HepG2 (cell line): Measurements from ENCODE around the gene VGF. TPM values are rescaled to one million over a fixed set of nuclear protein-coding genes. Genes with fewer than 3 reads are reported as not detected.

ENCODE experiments used
- ATAC-seq: fragments of 200-7000 bp; cut with Tn5 transposase; 3 replicates; pipeline ENCODE4 v1.9.1; 2020; ENCODE audit warnings: mild to moderate bottlenecking, moderate library complexity
- BruUV-seq: library from RNA; stranded (reverse); fragments of 400-500 nt; replicated peaks from 2 replicates; lab custom pipeline; 2021; lab: Mats Ljungman, UMichigan
- CTCF ChIA-PET: fragments of 300-600 bp; formaldehyde crosslinking; extraction: SDS; loops from one replicate; lab custom pipeline; 2021; ENCODE audit warnings: low total read pairs, inconsistent platforms, low intra/inter-chr PET ratio; lab: Yijun Ruan, JAX
- POLR2A ChIA-PET: fragments of 350-600 bp; sonication (Branson Sonifier 250); formaldehyde crosslinking; loops from one replicate; lab custom pipeline; 2020; ENCODE audit warnings: antibody characterized with exemption, inconsistent platforms; lab: Yijun Ruan, JAX
- DNase-seq: peaks from one replicate; pipeline ENCODE4 v3.0.0-alpha.2; 2015; ENCODE audit warnings: low spot score
- FAIRE-seq: peaks from 3 replicates; lab custom pipeline; 2011; peaks lifted over from hg19 to GRCh38; lab: Jason Lieb, UNC
- H2AFZ ChIP-seq: one replicate; pipeline ENCODE4 v1.6.1; 2011; ENCODE audit warnings: low read length, inconsistent platforms
- H3K27ac ChIP-seq: fragments of 300-600 bp; 3 replicates; pipeline ENCODE4 v1.8.0; 2011; ENCODE audit warnings: mixed run types, mild to moderate bottlenecking, mixed read lengths, low read length, inconsistent platforms; ENCODE audit not compliant: insufficient read depth; ENCODE audit errors: extremely low read length
- H3K27me3 ChIP-seq, 2 experiments: fragments of 200-600 bp in 1 of 2; 2 replicates in 1 of 2; 3 replicates in 1 of 2; pipeline versions ENCODE4 v1.6.0 to v1.8.0; 2011; ENCODE audit warnings: low read length in 2 of 2, mild to moderate bottlenecking in 2 of 2, moderate library complexity in 2 of 2, inconsistent platforms in 1 of 2; ENCODE audit not compliant: insufficient read depth in 2 of 2, control insufficient read depth in 1 of 2
- H3K36me3 ChIP-seq, 2 experiments: fragments of 200-600 bp in 1 of 2; replicated peaks in 1 of 2; 2 replicates in 1 of 2; 3 replicates in 1 of 2; pipeline versions ENCODE4 v1.5.1 to v1.8.0; 2011; ENCODE audit warnings: low read length in 2 of 2, inconsistent platforms in 1 of 2; ENCODE audit not compliant: insufficient read depth in 2 of 2, control insufficient read depth in 1 of 2
- H3K4me1 ChIP-seq: 2 replicates; pipeline ENCODE4 v1.5.1; 2012; ENCODE audit warnings: low read length, inconsistent platforms; ENCODE audit not compliant: insufficient read depth
- H3K4me2 ChIP-seq: 2 replicates; pipeline ENCODE4 v1.6.0; 2011; ENCODE audit warnings: low read depth, low read length, inconsistent platforms
- H3K4me3 ChIP-seq, 3 experiments: fragments of 200-600 bp in 1 of 3; sonication (generic), shearing (Covaris generic) in 1 of 3; replicated peaks in 1 of 3; 2 replicates each; pipeline ENCODE4 v1.5.1; 2011 to 2016; ENCODE audit warnings: low read length in 3 of 3, inconsistent platforms in 2 of 3, low read depth in 2 of 3, mild to moderate bottlenecking in 2 of 3, control low read depth in 1 of 3, mixed read lengths in 1 of 3; ENCODE audit not compliant: insufficient read depth in 1 of 3
- H3K79me2 ChIP-seq: one replicate; pipeline ENCODE4 v1.6.1; 2011; ENCODE audit warnings: low read length, inconsistent platforms; ENCODE audit not compliant: insufficient read depth
- H3K9ac ChIP-seq: 2 replicates; pipeline ENCODE4 v1.6.0; 2011; ENCODE audit warnings: mild to moderate bottlenecking, low read depth, low read length, inconsistent platforms; ENCODE audit not compliant: insufficient read depth
- H3K9me3 ChIP-seq: 2 replicates; pipeline ENCODE4 v1.5.1; 2012; ENCODE audit warnings: mild to moderate bottlenecking, low read length
- H4K20me1 ChIP-seq: 2 replicates; pipeline ENCODE4 v1.6.0; 2011; ENCODE audit warnings: inconsistent platforms, mild to moderate bottlenecking, low read length, moderate library complexity; ENCODE audit not compliant: insufficient read depth
- AGO2 ChIP-seq: fragments of 200-400 bp; formaldehyde crosslinking; optimal IDR thresholded peaks from 2 replicates; pipeline ENCODE3; 2017; ENCODE audit warnings: mild to moderate bottlenecking, low read depth, low read length, moderate library complexity
- BRCA1 ChIP-seq: sonication (generic); formaldehyde crosslinking; IDR thresholded peaks from 2 replicates; pipeline ENCODE4 v1.4.0; 2020; ENCODE audit warnings: missing genetic modification reagents
- GTF3A ChIP-seq: sonication (generic); formaldehyde crosslinking; conservative IDR thresholded peaks from 2 replicates; pipeline ENCODE4 v1.4.0; 2020; ENCODE audit warnings: mild to moderate bottlenecking, missing genetic modification reagents
- KDM1A ChIP-seq: IDR thresholded peaks from 2 replicates; pipeline ENCODE4 v1.6.1; 2016; ENCODE audit warnings: missing compliant biosample characterization
- ONECUT2 ChIP-seq: sonication (generic); formaldehyde crosslinking; IDR thresholded peaks from 2 replicates; pipeline ENCODE4 v1.4.0; 2020; ENCODE audit warnings: missing genetic modification reagents
- SPEN ChIP-seq: sonication (generic); formaldehyde crosslinking; IDR thresholded peaks from 2 replicates; pipeline ENCODE4 v1.5.1; 2020; ENCODE audit warnings: low read depth, mild to moderate bottlenecking, missing genetic modification reagents
- SYNCRIP ChIP-seq: fragments of 200-400 bp; formaldehyde crosslinking; IDR thresholded peaks from 2 replicates; pipeline ENCODE4 v1.6.1; 2018; ENCODE audit warnings: mild to moderate bottlenecking, low read depth, low read length; ENCODE audit not compliant: insufficient read depth
- ZBTB10 ChIP-seq: sonication (generic); formaldehyde crosslinking; IDR thresholded peaks from 2 replicates; pipeline ENCODE4 v1.4.0; 2020; ENCODE audit warnings: missing genetic modification reagents, borderline replicate concordance
- ZBTB7B ChIP-seq: sonication (generic); formaldehyde crosslinking; IDR thresholded peaks from 2 replicates; pipeline ENCODE4 v1.4.0; 2020; ENCODE audit warnings: missing genetic modification reagents
- ZNF230 ChIP-seq: sonication (generic); formaldehyde crosslinking; IDR thresholded peaks from 2 replicates; pipeline ENCODE4 v1.4.0; 2020; ENCODE audit warnings: mild to moderate bottlenecking, missing genetic modification reagents
- ZNF354B ChIP-seq: sonication (generic); formaldehyde crosslinking; IDR thresholded peaks from 2 replicates; pipeline ENCODE4 v1.8.0; 2022; ENCODE audit warnings: mild to moderate bottlenecking, missing genetic modification reagents
- ZNF367 ChIP-seq: sonication (generic); formaldehyde crosslinking; IDR thresholded peaks from 2 replicates; pipeline ENCODE4 v1.4.0; 2020; ENCODE audit warnings: missing genetic modification reagents, borderline replicate concordance
- ZNF766 ChIP-seq: sonication (generic); formaldehyde crosslinking; IDR thresholded peaks from 2 replicates; pipeline ENCODE4 v1.5.0; 2020; ENCODE audit warnings: missing genetic modification reagents, borderline replicate concordance
- WGBS: methylation state at CpG from one replicate; pipeline ENCODE4 v1.1.6; 2017; ENCODE audit warnings: low lambda C conversion rate; 5-methylcytosine and 5-hydroxymethylcytosine counted together
- in situ Hi-C: cut with HindIII; loops from 2 replicates; pipeline ENCODE4 v1.10.0; 2017; ENCODE audit warnings: low pct_unique_long_range_greater_than_20kb; ENCODE audit not compliant: extremely low pct_ligation_motif_present
- intact Hi-C: fragments of 100-400 bp; cut with micrococcal nuclease; formaldehyde crosslinking; loops from one replicate; pipeline ENCODE4 v1.10.0; 2022; ENCODE audit not compliant: unreplicated experiment
- polyA plus RNA-seq, 8 experiments: library from polyadenylated mRNA; depleted of rRNA in 3 of 8; stranded (reverse) in 7 of 8; unstranded in 1 of 8; fragments of >200 nt; fragmentation: Illumina TruSeq in 4 of 8; extraction: Trizol in 4 of 8; gene quantifications; 2 replicates each; pipeline versions ENCODE4 v1.2.1 to v1.2.3, GENCODE V29; 2011 to 2016; ENCODE audit warnings: low read depth in 4 of 8, missing spikeins in 1 of 8, mixed read lengths in 1 of 8; ENCODE audit not compliant: insufficient read depth in 1 of 8
- total RNA-seq, 5 experiments: library from RNA; depleted of rRNA; stranded (reverse); fragments of >200 nt; fragmentation: Illumina TruSeq; extraction: Trizol; gene quantifications; 2 replicates each; pipeline ENCODE4 v1.2.3, GENCODE V29; 2016; ENCODE audit warnings: low read depth in 1 of 5
- TF ChIP-seq, protein P1 (sequence below): sonication (generic); formaldehyde crosslinking; IDR thresholded peaks from 2 replicates; pipeline ENCODE4 v1.4.0; 2020; ENCODE audit warnings: missing genetic modification reagents
- TF ChIP-seq, protein P2 (sequence below): sonication (generic); formaldehyde crosslinking; IDR thresholded peaks from 2 replicates; pipeline ENCODE4 v1.9.0; 2021; ENCODE audit warnings: missing genetic modification reagents, borderline replicate concordance

VGF gene
- total and polyA plus RNA-seq, 2 of the 13 experiments (the other 11 are each of a cell fraction or from before 2014, with no cell fraction given) = 0.12 to 0.46 TPM

GRCh38 chr7:101186844-101187428, 21.6 kb upstream of the VGF start:
- in situ Hi-C loops (no loop called here), intact Hi-C loops (no loop called here)
- Histone ChIP-seq H3K9me3 (no peaks in the 10 kb centered on the region), H3K36me3 (no peaks in the 10 kb centered on the region), H3K79me2 (no peaks in the 10 kb centered on the region), H3K27me3 (no peaks in the 10 kb centered on the region), H2AFZ (no peak overlapping the region), H3K4me2 (no peak overlapping the region), H3K9ac (no peak overlapping the region), H3K4me1 (peaks cover 37% of the 10 kb centered on the region), H4K20me1 (no peaks in the 10 kb centered on the region), H3K4me3 (no peak overlapping the region), H3K27ac (no peak overlapping the region)
- ChIA-PET POLR2A (interaction anchor here (0.7 to 1.2 kb wide), 2 partner anchors 38 to 61 kb away, joined by 3 to 4 read pairs; no protein-coding TSS in a partner anchor), CTCF (no interaction called here)
- DNase-seq (no peak), ATAC-seq (no peak), FAIRE-seq (no peak)
- no TSS peak for BruUV-seq
- TF ChIP-seq ZBTB7B (CRISPR knock-in tag) = no peak
- TF ChIP-seq ZNF230 (CRISPR knock-in tag) = no peak
- no peak for TF ChIP-seq SYNCRIP
- TF ChIP-seq AGO2 = no peak
- TF ChIP-seq, protein P1, sequence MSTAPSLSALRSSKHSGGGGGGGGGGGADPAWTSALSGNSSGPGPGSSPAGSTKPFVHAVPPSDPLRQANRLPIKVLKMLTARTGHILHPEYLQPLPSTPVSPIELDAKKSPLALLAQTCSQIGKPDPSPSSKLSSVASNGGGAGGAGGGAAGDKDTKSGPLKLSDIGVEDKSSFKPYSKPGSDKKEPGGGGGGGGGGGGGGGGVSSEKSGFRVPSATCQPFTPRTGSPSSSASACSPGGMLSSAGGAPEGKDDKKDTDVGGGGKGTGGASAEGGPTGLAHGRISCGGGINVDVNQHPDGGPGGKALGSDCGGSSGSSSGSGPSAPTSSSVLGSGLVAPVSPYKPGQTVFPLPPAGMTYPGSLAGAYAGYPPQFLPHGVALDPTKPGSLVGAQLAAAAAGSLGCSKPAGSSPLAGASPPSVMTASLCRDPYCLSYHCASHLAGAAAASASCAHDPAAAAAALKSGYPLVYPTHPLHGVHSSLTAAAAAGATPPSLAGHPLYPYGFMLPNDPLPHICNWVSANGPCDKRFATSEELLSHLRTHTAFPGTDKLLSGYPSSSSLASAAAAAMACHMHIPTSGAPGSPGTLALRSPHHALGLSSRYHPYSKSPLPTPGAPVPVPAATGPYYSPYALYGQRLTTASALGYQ (CRISPR knock-in tag) = no peak
- no peak for TF ChIP-seq ONECUT2 (CRISPR knock-in tag)
- no peak for TF ChIP-seq KDM1A (CRISPR knock-in tag)
- TF ChIP-seq BRCA1 (CRISPR knock-in tag) = no peak
- TF ChIP-seq ZBTB10 (CRISPR knock-in tag) = no peak
- no peak for TF ChIP-seq ZNF367 (CRISPR knock-in tag)
- TF ChIP-seq, protein P2, sequence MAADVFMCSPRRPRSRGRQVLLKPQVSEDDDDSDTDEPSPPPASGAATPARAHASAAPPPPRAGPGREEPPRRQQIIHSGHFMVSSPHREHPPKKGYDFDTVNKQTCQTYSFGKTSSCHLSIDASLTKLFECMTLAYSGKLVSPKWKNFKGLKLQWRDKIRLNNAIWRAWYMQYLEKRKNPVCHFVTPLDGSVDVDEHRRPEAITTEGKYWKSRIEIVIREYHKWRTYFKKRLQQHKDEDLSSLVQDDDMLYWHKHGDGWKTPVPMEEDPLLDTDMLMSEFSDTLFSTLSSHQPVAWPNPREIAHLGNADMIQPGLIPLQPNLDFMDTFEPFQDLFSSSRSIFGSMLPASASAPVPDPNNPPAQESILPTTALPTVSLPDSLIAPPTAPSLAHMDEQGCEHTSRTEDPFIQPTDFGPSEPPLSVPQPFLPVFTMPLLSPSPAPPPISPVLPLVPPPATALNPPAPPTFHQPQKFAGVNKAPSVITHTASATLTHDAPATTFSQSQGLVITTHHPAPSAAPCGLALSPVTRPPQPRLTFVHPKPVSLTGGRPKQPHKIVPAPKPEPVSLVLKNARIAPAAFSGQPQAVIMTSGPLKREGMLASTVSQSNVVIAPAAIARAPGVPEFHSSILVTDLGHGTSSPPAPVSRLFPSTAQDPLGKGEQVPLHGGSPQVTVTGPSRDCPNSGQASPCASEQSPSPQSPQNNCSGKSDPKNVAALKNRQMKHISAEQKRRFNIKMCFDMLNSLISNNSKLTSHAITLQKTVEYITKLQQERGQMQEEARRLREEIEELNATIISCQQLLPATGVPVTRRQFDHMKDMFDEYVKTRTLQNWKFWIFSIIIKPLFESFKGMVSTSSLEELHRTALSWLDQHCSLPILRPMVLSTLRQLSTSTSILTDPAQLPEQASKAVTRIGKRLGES = no peak
- no peak for TF ChIP-seq ZNF354B (CRISPR knock-in tag)
- no peak for TF ChIP-seq GTF3A (CRISPR knock-in tag)
- TF ChIP-seq ZNF766 (CRISPR knock-in tag) = no peak
- no peak for TF ChIP-seq SPEN (CRISPR knock-in tag)
- WGBS = 73% methylated on average over 4 of the region's 4 CpGs
